GM18511 (cell line): ENCODE results near the gene CHCHD3.

Experiments
- ATAC-seq: cut with Tn5 transposase; IDR thresholded peaks from one replicate; pipeline ENCODE4 v1.9.1; 2021; ENCODE audit warnings: mild to moderate bottlenecking, moderate library complexity; ENCODE audit not compliant: unreplicated experiment

Gene CHCHD3

DNA sequence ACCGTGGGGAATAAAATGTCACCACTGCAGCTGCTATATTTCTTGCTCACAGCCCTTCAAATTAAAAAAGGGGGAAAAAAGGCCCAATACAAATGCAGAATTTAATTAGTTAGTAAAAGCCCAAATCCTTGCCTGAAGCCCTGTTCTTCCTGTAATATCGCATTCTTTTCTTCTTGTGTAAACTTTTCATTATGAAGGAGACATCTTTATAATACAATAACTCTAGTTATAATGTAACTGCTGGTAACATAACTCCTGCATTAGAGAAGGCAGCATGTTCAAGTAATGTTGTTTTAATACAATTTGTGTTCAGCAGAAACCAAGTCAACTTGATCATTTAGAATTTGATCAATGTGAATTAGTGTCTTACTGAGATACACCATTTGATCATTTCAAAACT, 250.9 kb downstream of the CHCHD3 start:
- ATAC-seq: no peak

GRCh38 chr7:132828502-132828901, 253.4 kb downstream of the CHCHD3 start:
- no peak for ATAC-seq

GRCh38 chr7:132825932-132826835, 255.7 kb downstream of the CHCHD3 start:
- ATAC-seq: no peak

- no peak for ATAC-seq
These were observed 256.7 kb downstream of the CHCHD3 start for GRCh38 chr7:132825222-132825621.

GRCh38 chr7:132819648-132820047, 262.2 kb downstream of the CHCHD3 start:
- no peak for ATAC-seq

DNA sequence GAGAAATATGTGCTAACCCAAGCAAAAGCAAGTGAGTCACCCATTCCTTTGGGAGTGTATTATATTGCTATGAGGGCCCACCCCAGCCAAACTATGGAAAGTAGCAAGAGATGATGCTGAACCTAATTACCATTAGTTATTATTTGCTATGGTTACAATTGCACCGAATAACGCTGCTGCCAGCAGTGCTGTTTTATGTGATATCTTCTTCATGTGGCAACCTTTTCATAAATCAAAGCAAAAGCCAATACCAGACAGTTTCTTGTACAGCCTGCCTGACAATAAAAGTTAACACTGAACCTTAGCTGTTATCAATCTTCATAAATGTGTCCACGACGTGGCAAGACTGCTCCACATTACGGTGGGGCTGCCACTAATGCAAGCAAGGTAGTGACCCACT, 263.9 kb downstream of the CHCHD3 start:
- no peak for ATAC-seq

GRCh38 chr7:132815696-132816311, 266.1 kb downstream of the CHCHD3 start:
- no peak for ATAC-seq

DNA sequence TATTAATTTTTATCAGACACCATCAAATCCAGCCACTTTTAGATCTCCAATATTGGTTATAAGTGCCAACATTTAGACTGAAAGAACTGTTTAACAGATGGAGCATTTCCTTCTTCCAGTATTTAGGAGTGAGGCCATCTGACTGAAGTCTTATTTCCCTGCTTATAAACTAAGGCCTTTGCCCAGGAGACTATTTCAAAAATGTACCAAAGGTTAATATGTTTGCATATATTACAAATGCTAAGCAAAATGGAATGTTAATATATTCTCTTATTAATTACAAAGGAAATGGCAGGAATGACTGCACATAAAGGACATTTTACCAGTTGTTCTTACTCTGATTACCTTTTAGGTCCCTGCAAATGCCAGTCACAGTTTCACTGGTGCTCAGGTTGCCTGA, 266.8 kb downstream of the CHCHD3 start:
- ATAC-seq: no peak

GRCh38 chr7:132810561-132810960, 271.3 kb downstream of the CHCHD3 start:
- ATAC-seq: no peak

DNA sequence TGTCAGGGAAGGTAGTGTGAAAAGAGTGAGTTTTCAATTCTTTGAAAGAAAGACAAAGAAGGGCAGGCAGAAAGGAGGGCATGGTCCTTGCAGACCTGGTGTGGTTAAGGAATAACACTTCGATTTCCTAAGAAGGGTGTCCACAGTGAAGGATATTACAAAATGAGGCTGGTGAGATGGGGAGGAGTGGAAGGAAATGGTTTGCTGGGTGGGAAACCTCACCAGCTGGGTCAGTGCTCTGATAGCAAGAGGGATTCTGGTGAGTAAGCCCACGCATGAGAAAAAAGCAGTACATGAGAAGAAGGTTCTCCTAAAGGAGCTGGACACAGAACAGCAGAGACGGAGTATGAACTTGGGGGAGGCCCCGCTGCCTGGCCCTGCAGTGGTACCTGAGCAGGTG, 275.1 kb downstream of the CHCHD3 start:
- ATAC-seq: no peak

DNA sequence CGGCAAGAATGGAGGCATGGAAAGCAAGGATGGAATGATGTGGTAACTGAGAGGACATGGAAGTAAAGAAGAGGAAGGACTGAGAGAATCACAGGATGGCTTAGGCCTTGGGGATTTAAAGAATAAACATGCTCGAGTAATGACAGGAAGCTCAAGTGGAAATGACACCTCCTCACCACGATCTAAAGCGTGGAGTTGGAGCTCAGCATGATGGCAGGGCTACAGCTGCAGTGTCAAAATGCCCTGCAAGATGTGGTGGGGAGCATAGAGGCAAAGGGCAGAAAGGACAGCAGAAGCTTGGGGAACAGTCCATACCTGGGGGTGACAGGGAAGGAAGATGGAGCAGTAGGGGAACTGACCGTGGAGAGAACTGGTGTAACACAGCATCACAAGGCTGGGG, 276.1 kb downstream of the CHCHD3 start:
- no peak for ATAC-seq

DNA sequence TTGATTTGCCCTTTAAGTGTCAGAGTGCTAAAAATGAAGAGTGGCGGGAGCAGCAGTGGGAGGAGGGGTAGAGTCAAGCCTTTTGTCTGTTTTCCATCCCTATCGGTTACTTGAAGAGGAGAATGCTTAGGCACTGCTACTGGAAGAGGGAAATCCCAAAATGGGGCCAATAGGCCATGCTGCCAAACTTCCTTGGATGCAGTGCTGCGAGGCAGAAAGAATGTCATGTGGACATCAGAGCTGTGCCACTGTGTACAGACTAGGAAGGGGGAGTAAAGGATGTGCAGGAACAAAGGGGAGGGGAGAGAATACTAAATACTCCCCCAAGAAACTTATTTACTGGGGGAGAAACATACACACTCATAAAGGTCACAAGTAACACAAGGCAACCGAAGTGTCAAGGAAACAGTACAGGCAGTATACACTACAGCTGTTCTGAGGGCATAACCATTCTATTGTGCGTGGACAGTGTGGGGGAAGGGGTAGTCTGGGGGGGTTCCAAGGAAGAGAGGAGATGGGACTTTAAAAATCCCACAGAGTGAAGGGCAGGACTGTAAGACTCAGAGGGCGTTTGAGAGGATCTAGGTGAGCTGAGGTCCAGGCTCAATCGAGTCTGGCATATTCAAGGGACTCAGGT, 276.9 kb downstream of the CHCHD3 start:
- ATAC-seq: no peak

- no peak for ATAC-seq
These were observed 281.4 kb downstream of the CHCHD3 start for GRCh38 chr7:132800522-132800921.

GRCh38 chr7:132799081-132799413, 282.8 kb downstream of the CHCHD3 start:
- no peak for ATAC-seq

GRCh38 chr7:132797152-132797551, 284.7 kb downstream of the CHCHD3 start:
- ATAC-seq: no peak

- no peak for ATAC-seq
These were observed 288.4 kb downstream of the CHCHD3 start for GRCh38 chr7:132793474-132793873.

DNA sequence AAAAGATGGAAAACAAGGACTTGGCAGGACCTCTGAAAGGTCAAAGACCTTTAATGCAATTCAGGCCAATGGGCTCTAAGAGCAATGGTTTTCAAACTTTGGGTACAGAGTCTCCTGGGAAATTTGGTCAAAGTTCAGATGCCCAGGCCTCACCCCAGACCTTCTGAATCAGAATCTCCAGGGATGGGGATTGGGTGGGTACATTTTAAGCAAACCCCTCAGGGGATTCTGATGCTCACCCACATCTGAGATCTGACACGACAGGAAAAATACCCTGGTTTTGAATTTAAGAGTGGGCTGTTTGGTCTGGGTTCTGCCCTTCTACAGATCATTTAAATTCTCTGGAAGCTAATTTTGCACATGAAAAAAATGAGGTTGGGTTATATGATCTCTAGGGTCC, 290.9 kb downstream of the CHCHD3 start:
- no peak for ATAC-seq

DNA sequence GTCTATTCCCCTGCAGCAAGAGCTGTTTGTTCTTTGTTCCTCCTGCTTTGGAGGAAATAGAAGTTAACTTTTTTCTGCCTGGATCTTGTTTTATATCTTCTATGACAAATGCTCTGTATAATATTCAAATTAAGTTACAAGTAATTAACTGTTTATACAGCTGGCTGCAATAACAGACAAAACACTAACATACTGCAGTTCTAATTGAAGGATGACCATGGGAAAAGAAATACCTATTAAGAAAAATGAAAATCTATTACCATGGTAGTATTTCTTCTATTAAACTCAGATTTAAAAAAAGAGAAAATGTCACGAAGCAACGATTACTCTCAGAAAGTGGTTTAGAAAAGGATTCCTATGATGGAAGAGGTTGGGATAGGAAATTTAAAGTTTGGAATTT, 291.8 kb downstream of the CHCHD3 start:
- ATAC-seq: no peak

DNA sequence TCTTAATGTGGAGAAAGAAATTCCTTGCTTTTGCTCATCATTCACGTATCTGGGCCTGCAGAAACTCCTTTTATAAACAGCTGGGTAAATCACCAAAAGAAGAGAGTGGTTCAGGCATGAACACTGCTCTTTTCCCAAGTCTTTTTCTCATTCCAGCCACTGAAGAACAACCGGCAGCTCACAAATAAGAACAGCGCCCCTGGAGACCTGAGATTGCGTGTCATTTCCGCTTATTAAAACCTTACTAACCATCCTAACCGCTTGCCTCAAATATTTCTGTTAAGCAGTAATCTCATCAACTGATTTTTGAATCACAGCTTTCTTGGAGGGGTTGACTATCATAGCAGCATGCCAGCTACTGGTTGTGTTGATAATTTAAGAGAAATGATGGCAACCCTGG, 292.6 kb downstream of the CHCHD3 start:
- no peak for ATAC-seq

DNA sequence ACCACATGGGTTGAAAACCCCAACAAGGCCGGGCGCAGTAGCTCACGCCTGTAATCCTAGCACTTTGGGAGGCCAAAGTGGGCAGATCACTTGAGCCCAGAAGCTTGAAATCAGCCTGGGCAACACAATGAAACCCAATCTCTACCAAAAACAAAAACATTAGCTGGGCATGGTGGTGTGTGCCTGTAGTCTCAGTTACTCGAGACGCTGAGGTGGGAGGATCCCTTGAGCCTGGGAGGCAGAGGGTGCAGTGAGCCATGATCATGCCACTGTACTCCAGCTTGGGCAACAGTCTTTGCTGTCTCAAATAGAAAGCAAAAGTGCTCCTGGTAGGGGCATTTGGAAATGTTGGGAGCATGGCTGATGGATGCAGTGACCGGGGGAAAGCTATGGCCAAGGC, 296.0 kb downstream of the CHCHD3 start:
- no peak for ATAC-seq

- no peak for ATAC-seq
These were observed 297.5 kb downstream of the CHCHD3 start for GRCh38 chr7:132784406-132784805.

GRCh38 chr7:132783824-132784223, 298.1 kb downstream of the CHCHD3 start:
- no peak for ATAC-seq
